HCT116 (cell line): ENCODE results near the gene TTC23. TPM values are rescaled to one million over a fixed set of nuclear protein-coding genes. Genes with fewer than 3 reads are reported as not detected.

Source experiments
- ATAC-seq: fragments of 200-7000 bp; cut with Tn5 transposase; 2 replicates; pipeline ENCODE4 v1.9.1; 2020; ENCODE audit warnings: mild to moderate bottlenecking, moderate library complexity
- BruUV-seq: library from RNA; stranded (reverse); fragments of 400-500 nt; replicated peaks from 2 replicates; lab custom pipeline; 2021; lab: Mats Ljungman, UMichigan
- CTCF ChIA-PET: fragments of 300-600 bp; sonication (Branson Sonifier 250); formaldehyde crosslinking; loops from one replicate; lab custom pipeline; 2021; ENCODE audit warnings: antibody characterized with exemption; lab: Charles Lee
- POLR2A ChIA-PET: fragments of 300-600, 350-600 bp; sonication (Branson Sonifier 250); formaldehyde crosslinking; loops from one replicate; lab custom pipeline; 2021; ENCODE audit warnings: antibody characterized with exemption; lab: Charles Lee
- RAD21 ChIA-PET, 2 experiments: fragments of 300-600 bp; sonication (Branson Sonifier 250); formaldehyde crosslinking; loops; one replicate each; lab custom pipeline; 2023; ENCODE audit warnings: low total read pairs in 2 of 2; ENCODE audit not compliant: uncharacterized antibody in 2 of 2, unreplicated experiment in 2 of 2, low non-redundant PET in 1 of 2; lab: Charles Lee
- DNase-seq: peaks from one replicate; pipeline ENCODE4 v3.0.0-alpha.2; 2010; ENCODE audit warnings: low read depth, low spot score
- H2AFZ ChIP-seq: fragments of 200-600 bp; shearing (Covaris generic), sonication (generic); 2 replicates; pipeline ENCODE4 v1.6.1; 2017; ENCODE audit warnings: low read depth, mixed run types, mixed read lengths, antibody characterized with exemption, low read length; ENCODE audit not compliant: poor library complexity, severe bottlenecking
- H3K27ac ChIP-seq: 2 replicates; pipeline ENCODE4 v1.5.1; 2012; ENCODE audit warnings: low read depth, low read length
- H3K27me3 ChIP-seq: fragments of 200-600 bp; sonication (generic); 2 replicates; pipeline ENCODE4 v1.6.1; 2016; ENCODE audit warnings: mixed run types, low read length, mixed read lengths; ENCODE audit not compliant: insufficient read depth
- H3K36me3 ChIP-seq, 2 experiments: fragments of 200-500 bp in 1 of 2; fragments of 200-600 bp in 1 of 2; sonication (Bioruptor generic) in 1 of 2; sonication (generic) in 1 of 2; 2 replicates each; pipeline versions ENCODE4 v1.5.1 to v1.6.1; 2014 to 2016; ENCODE audit warnings: low read length in 2 of 2, inconsistent platforms in 1 of 2, mixed read lengths in 1 of 2, mixed run types in 1 of 2; ENCODE audit not compliant: insufficient read depth in 2 of 2, control insufficient read depth in 1 of 2
- H3K4me1 ChIP-seq, 2 experiments: fragments of 200-600 bp in 1 of 2; sonication (generic) in 1 of 2; 2 replicates each; pipeline versions ENCODE4 v1.5.1 to v1.6.1; 2012 to 2017; ENCODE audit warnings: low read length in 2 of 2, inconsistent platforms in 1 of 2, mild to moderate bottlenecking in 1 of 2, mixed read lengths in 1 of 2, mixed run types in 1 of 2, moderate library complexity in 1 of 2; ENCODE audit not compliant: insufficient read depth in 2 of 2, control insufficient read depth in 1 of 2
- H3K4me2 ChIP-seq: fragments of 200-600 bp; sonication (generic); 2 replicates; pipeline ENCODE4 v1.6.1; 2017; ENCODE audit warnings: mixed run types, low read length, mixed read lengths
- H3K4me3 ChIP-seq, 2 experiments: fragments of 200-600 bp in 1 of 2; sonication (generic) in 1 of 2; replicated peaks in 1 of 2; 2 replicates each; pipeline ENCODE4 v1.5.1; 2011 to 2016; ENCODE audit warnings: low read length in 2 of 2, control low read depth in 1 of 2, low read depth in 1 of 2, mild to moderate bottlenecking in 1 of 2, mixed read lengths in 1 of 2, mixed run types in 1 of 2
- H3K79me2 ChIP-seq: fragments of 200-600 bp; sonication (generic); 2 replicates; pipeline ENCODE4 v1.6.1; 2017; ENCODE audit warnings: mild to moderate bottlenecking, mixed run types, low read length, moderate library complexity, mixed read lengths; ENCODE audit not compliant: insufficient read depth
- H3K9ac ChIP-seq: fragments of 200-600 bp; sonication (generic); 2 replicates; pipeline ENCODE4 v1.6.1; 2016; ENCODE audit warnings: low read length, mixed read lengths
- H3K9me2 ChIP-seq: fragments of 200-600 bp; sonication (generic), shearing (Covaris generic); 2 replicates; pipeline ENCODE4 v1.6.1; 2017; ENCODE audit warnings: mixed run types, mild to moderate bottlenecking, moderate library complexity; ENCODE audit not compliant: insufficient read depth
- H3K9me3 ChIP-seq, 2 experiments: fragments of 200-500 bp in 1 of 2; fragments of 200-600 bp in 1 of 2; sonication (Bioruptor generic) in 1 of 2; sonication (generic) in 1 of 2; 2 replicates each; pipeline ENCODE4 v1.6.1; 2014 to 2017; ENCODE audit warnings: low read length in 2 of 2, mixed read lengths in 2 of 2, inconsistent platforms in 1 of 2, low read depth in 1 of 2, mild to moderate bottlenecking in 1 of 2, mixed run types in 1 of 2, moderate library complexity in 1 of 2; ENCODE audit not compliant: control insufficient read depth in 1 of 2, insufficient read depth in 1 of 2
- H4K20me1 ChIP-seq: fragments of 200-600 bp; sonication (generic), shearing (Covaris generic); 2 replicates; pipeline ENCODE4 v1.6.1; 2017; ENCODE audit warnings: mixed run types, mild to moderate bottlenecking, moderate library complexity; ENCODE audit not compliant: insufficient read depth
- CBX3 ChIP-seq: IDR thresholded peaks from 2 replicates; pipeline ENCODE4 v1.6.1; 2012; ENCODE audit warnings: low read depth
- ELF1 ChIP-seq: IDR thresholded peaks from 2 replicates; pipeline ENCODE4 v1.6.1; 2012; ENCODE audit warnings: low read depth, borderline replicate concordance
- EZH2phosphoT487 ChIP-seq: fragments of 200-600 bp; IDR thresholded peaks from 2 replicates; pipeline ENCODE4 v1.6.1; 2018; ENCODE audit warnings: antibody characterized with exemption, borderline replicate concordance
- FOSL1 ChIP-seq: IDR thresholded peaks from 2 replicates; pipeline ENCODE4 v1.6.1; 2012; ENCODE audit warnings: low read depth
- JUND ChIP-seq: IDR thresholded peaks from 2 replicates; pipeline ENCODE4 v1.6.1; 2012
- POLR2A ChIP-seq: IDR thresholded peaks from 2 replicates; pipeline ENCODE4 v1.7.0; 2011; ENCODE audit warnings: borderline replicate concordance; ENCODE audit not compliant: insufficient read depth, insufficient read length; ENCODE audit errors: extremely low read depth
- POLR2AphosphoS5 ChIP-seq: IDR thresholded peaks from 2 replicates; pipeline ENCODE4 v1.6.1; 2011; ENCODE audit warnings: mild to moderate bottlenecking, low read depth, low read length, moderate library complexity
- RAD21 ChIP-seq: IDR thresholded peaks from 2 replicates; pipeline ENCODE4 v1.6.1; 2012; ENCODE audit warnings: low read depth, mild to moderate bottlenecking
- SIN3A ChIP-seq: IDR thresholded peaks from 2 replicates; pipeline ENCODE4 v1.6.1; 2012; ENCODE audit warnings: low read depth
- SP1 ChIP-seq: IDR thresholded peaks from 2 replicates; pipeline ENCODE4 v1.6.1; 2012; ENCODE audit warnings: low read depth
- SRF ChIP-seq: IDR thresholded peaks from 2 replicates; pipeline ENCODE4 v1.6.1; 2012; ENCODE audit warnings: low read depth
- TCF7L2 ChIP-seq: IDR thresholded peaks from 2 replicates; pipeline ENCODE4 v1.7.0; 2011; ENCODE audit warnings: borderline replicate concordance, inconsistent platforms; ENCODE audit not compliant: insufficient read depth, insufficient read length; ENCODE audit errors: extremely low read depth
- YY1 ChIP-seq: IDR thresholded peaks from 2 replicates; pipeline ENCODE4 v1.6.1; 2011; ENCODE audit warnings: low read length, low read depth, moderate library complexity, mild to moderate bottlenecking; ENCODE audit not compliant: insufficient replicate concordance; ENCODE audit errors: extremely low read depth
- ZFX ChIP-seq: fragments of 450-650 bp; IDR thresholded peaks from 2 replicates; pipeline ENCODE4 v1.6.1; 2017
- intact Hi-C: fragments of 100-400 bp; cut with micrococcal nuclease; formaldehyde crosslinking; loops from 2 replicates; pipeline ENCODE4 v1.10.0; 2022
- total RNA-seq: library from RNA; stranded (reverse); gene quantifications from one replicate; pipeline ENCODE4 v1.2.1, GENCODE V29; 2021; ENCODE audit not compliant: unreplicated experiment
- TF ChIP-seq, protein P1 (sequence below): IDR thresholded peaks from 2 replicates; pipeline ENCODE4 v1.6.1; 2012; ENCODE audit warnings: low read depth
- TF ChIP-seq, protein P2 (sequence below): IDR thresholded peaks from 2 replicates; pipeline ENCODE4 v1.6.1; 2012

Gene TTC23
- total RNA-seq, 1 experiment from 2014 or later, result 10.2 TPM

DNA sequence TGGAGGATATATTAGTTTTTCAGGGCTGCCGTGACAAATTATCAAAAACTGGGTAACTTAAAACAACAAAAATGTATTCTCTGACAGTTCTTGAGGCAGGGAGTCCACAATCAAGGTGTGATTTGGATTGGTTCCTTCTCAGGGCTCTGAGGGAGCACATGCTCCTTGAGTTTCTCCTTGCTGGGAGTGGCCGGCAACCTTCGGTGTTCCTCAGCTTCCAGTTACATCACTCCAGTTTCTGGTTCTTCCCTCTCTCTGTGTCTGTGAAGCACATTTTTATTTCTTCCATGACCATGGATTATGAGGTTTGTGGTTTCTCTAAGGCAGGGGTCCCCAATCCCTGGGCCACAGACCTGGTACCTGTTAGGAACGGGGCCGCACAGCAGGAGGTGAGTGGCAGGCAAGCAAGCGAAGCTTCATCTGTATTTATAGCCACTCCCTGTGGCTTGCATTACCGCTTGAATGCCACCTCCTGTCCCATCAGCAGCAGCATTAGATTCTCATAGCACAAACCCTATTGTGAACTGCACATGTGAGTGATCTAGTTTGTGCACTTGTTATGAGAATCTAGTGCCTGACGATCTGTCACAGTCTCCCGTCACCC, 26.2 kb upstream of the TTC23 start (continued):
- TF ChIP-seq, protein P1, sequence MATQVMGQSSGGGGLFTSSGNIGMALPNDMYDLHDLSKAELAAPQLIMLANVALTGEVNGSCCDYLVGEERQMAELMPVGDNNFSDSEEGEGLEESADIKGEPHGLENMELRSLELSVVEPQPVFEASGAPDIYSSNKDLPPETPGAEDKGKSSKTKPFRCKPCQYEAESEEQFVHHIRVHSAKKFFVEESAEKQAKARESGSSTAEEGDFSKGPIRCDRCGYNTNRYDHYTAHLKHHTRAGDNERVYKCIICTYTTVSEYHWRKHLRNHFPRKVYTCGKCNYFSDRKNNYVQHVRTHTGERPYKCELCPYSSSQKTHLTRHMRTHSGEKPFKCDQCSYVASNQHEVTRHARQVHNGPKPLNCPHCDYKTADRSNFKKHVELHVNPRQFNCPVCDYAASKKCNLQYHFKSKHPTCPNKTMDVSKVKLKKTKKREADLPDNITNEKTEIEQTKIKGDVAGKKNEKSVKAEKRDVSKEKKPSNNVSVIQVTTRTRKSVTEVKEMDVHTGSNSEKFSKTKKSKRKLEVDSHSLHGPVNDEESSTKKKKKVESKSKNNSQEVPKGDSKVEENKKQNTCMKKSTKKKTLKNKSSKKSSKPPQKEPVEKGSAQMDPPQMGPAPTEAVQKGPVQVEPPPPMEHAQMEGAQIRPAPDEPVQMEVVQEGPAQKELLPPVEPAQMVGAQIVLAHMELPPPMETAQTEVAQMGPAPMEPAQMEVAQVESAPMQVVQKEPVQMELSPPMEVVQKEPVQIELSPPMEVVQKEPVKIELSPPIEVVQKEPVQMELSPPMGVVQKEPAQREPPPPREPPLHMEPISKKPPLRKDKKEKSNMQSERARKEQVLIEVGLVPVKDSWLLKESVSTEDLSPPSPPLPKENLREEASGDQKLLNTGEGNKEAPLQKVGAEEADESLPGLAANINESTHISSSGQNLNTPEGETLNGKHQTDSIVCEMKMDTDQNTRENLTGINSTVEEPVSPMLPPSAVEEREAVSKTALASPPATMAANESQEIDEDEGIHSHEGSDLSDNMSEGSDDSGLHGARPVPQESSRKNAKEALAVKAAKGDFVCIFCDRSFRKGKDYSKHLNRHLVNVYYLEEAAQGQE, result no peak
- TF ChIP-seq YY1, result no peak
- TF ChIP-seq SIN3A, result no peak

DNA sequence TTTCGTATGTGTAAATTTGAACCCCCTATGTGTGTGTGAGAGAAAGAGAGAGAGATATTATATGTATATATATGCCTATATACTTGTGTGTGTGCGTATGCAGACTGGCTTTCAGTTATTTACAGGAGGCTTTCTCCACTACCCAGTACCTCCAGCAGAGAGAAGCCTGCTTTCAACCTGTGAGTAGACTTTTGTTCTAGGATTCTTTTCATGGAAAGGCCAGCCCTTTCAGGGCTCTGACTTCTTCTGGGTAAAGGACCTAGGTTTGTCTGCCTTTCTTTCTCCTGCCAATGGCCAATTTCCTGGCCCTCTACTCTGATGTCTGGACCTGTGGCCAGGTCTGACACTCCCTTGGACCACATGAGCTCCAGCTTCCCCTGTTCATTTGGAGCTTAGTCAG, 25.7 kb upstream of the TTC23 start:
- POLR2A ChIA-PET, result no interaction called here
- H3K79me2 ChIP-seq, result no peaks in the 10 kb centered on the region; the same call in 1 of the 2 replicates
- DNase-seq (no peak), ATAC-seq (no peak)
- CTCF ChIA-PET, result interaction anchor here (0.9 to 6.2 kb wide), 2 partner anchors 429 to 1734 kb away, joined by 3 to 88 read pairs; no protein-coding TSS in a partner anchor
- TF ChIP-seq YY1 (no peak), POLR2A (no peak), SRF (no peak), SP1 (no peak), POLR2AphosphoS5 (no peak), SIN3A (no peak), FOSL1 (no peak), JUND (no peak), TCF7L2 (no peak), ZFX (no peak), RAD21 (no peak), ELF1 (no peak), EZH2phosphoT487 (no peak), CBX3 (no peak)
- TF ChIP-seq, protein P2, sequence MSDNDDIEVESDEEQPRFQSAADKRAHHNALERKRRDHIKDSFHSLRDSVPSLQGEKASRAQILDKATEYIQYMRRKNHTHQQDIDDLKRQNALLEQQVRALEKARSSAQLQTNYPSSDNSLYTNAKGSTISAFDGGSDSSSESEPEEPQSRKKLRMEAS, result no peak
- H3K4me1 ChIP-seq, result no peaks in the 10 kb centered on the region
- intact Hi-C loops, result no loop called here
- no peaks in the 10 kb centered on the region for H3K36me3 ChIP-seq
- no TSS peak for BruUV-seq
- H3K9me3 ChIP-seq, result no peaks in the 10 kb centered on the region
- RAD21 ChIA-PET, result no interaction called here
- no peak overlapping the region for H3K4me3 ChIP-seq
- no peak overlapping the region for H3K4me2 ChIP-seq
- H3K27me3 ChIP-seq, result no peaks in the 10 kb centered on the region
- no peaks in the 10 kb centered on the region for H4K20me1 ChIP-seq
- no peak overlapping the region for H2AFZ ChIP-seq
- no peak overlapping the region for H3K9ac ChIP-seq
- H3K27ac ChIP-seq, result no peak overlapping the region
- H3K9me2 ChIP-seq, result no peaks in the 10 kb centered on the region
